PFSK-1 (cell line): ENCODE data around the gene HMCN2.

Experiments
- FOXP2 ChIP-seq: optimal IDR thresholded peaks from 2 replicates; pipeline ENCODE3; 2011; ENCODE audit warnings: borderline replicate concordance, control low read depth, inconsistent platforms; ENCODE audit not compliant: insufficient read depth; ENCODE audit errors: extremely low read length, extremely low read depth
- POLR2AphosphoS5 ChIP-seq: IDR thresholded peaks from 2 replicates; pipeline ENCODE4 v1.6.1; 2012; ENCODE audit warnings: low read depth, mild to moderate bottlenecking, control low read depth, low read length, moderate library complexity
- SIN3A ChIP-seq: IDR thresholded peaks from 2 replicates; pipeline ENCODE4 v1.6.1; 2012; ENCODE audit warnings: mild to moderate bottlenecking, low read length, moderate library complexity, borderline replicate concordance; ENCODE audit not compliant: insufficient read depth
- TAF1 ChIP-seq: IDR thresholded peaks from 2 replicates; pipeline ENCODE4 v1.6.1; 2012; ENCODE audit warnings: low read length, control low read depth, borderline replicate concordance; ENCODE audit not compliant: insufficient read depth
- TF ChIP-seq, protein P1 (sequence below), 2 experiments: IDR thresholded peaks; 2 replicates each; pipeline versions ENCODE4 v1.6.1 to v1.8.0; 2011 to 2012; ENCODE audit warnings: low read depth in 2 of 2, low read length in 2 of 2, control low read depth in 1 of 2, inconsistent platforms in 1 of 2, mild to moderate bottlenecking in 1 of 2, moderate library complexity in 1 of 2; ENCODE audit not compliant: insufficient read depth in 1 of 2

HMCN2 gene

DNA sequence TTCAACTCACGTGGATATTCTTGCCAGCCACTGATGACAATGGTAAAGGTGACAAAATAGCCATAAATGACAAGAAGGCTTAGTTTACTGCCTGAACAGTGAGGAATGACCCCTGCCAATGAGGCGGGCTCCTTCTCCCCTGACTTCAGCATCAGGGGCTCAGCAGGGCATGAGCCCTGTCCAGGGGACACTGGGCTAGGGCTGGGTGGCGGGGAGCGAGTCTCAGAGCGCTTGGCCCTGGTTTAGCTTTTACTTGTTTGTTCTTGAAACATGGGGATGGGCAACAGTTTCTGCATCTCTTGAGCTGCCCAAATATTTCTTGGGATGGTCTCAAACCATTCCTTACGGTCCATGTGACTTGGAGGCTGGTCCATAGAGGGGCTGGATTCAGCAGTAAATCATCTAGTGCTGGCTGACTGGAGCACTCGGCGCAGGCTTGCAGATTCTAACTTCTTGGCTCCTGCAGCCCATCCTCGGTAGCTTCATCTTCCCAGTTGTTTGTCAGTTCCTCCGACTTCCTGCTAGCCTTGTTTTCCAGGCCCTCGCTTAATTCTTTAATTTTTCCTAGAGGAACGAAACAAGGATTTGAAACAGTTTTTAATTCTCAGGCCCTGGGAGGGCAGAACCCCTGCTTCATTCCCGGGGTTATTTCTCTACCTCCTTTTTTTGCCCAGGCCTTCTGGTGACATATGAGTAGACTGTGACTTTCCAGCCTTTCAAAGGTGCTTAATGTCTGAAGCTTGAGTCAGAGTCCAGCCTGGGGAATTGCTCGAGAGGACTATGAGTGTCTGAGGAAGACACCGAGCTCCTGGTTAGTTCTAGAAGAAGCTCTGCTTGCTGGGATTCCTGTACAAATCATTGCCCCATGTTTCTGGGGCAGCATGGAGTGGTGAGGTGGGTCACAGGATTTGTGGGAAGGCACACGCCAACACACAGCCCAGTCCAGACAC is 4.5 kb upstream of the HMCN2 start:
- TF ChIP-seq SIN3A = no peak

DNA sequence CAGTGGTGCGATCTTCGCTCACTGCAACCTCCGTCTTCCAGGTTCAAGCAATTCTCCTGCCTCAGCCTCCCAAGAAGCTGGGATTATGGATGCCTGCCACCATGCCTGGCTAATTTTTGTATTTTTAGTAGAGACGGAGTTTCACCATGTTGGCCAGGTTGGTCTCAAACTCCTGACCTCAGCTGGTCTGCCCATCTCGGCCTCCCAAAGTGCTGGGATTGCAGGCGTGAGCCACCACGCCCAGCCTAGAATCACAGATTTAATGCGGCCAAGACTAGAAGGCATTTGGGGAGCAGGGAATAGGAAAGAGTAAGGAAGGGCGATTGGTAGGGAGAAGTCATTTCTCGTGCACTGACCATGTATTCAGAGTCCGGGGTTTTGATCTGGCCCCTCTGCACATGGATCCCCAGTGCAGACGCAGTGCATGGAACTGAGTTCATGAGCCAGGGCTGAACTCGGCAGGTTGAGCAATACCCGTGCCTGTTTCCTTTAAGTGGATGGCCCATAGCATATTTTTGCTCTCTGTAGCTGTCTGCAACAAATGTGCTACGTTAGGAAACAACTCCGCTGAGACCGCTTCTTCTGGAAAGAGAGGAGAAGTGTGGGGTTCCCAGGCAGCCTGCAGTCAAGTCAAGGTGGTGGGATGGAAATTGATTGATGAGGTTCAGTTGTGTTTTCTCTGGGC is 3.4 kb upstream of the HMCN2 start:
- TF ChIP-seq SIN3A (no peak), POLR2AphosphoS5 (no peak), TAF1 (no peak), FOXP2 (no peak)
- TF ChIP-seq, protein P1, sequence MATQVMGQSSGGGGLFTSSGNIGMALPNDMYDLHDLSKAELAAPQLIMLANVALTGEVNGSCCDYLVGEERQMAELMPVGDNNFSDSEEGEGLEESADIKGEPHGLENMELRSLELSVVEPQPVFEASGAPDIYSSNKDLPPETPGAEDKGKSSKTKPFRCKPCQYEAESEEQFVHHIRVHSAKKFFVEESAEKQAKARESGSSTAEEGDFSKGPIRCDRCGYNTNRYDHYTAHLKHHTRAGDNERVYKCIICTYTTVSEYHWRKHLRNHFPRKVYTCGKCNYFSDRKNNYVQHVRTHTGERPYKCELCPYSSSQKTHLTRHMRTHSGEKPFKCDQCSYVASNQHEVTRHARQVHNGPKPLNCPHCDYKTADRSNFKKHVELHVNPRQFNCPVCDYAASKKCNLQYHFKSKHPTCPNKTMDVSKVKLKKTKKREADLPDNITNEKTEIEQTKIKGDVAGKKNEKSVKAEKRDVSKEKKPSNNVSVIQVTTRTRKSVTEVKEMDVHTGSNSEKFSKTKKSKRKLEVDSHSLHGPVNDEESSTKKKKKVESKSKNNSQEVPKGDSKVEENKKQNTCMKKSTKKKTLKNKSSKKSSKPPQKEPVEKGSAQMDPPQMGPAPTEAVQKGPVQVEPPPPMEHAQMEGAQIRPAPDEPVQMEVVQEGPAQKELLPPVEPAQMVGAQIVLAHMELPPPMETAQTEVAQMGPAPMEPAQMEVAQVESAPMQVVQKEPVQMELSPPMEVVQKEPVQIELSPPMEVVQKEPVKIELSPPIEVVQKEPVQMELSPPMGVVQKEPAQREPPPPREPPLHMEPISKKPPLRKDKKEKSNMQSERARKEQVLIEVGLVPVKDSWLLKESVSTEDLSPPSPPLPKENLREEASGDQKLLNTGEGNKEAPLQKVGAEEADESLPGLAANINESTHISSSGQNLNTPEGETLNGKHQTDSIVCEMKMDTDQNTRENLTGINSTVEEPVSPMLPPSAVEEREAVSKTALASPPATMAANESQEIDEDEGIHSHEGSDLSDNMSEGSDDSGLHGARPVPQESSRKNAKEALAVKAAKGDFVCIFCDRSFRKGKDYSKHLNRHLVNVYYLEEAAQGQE (IDR thresholded peaks at IDR 0.05; ENCODE audit: insufficient read depth in 1 of 2, low read depth in 2 of 2, low read length in 2 of 2) = no peak

DNA sequence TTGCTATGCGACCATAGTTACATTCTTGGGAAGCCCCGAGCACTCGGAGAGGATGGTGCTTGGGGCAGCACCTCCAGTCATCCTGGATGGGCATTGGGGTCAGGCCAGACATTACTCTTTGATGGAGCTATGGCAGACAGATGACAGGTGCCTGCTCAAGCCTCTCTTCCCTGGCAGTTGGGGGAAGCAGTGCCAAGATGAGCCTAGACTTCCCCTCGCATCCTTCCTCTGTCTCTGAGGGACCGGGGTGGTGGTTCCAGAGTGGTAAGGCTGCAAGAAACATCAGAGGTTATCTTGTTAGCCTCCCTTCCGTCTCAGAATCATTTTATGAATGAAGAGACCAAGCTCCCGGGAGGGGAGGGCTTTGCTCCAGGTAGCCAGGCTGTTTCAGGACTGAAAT is 2.8 kb upstream of the HMCN2 start:
- TF ChIP-seq POLR2AphosphoS5 = no peak
- no peak for TF ChIP-seq FOXP2
- TF ChIP-seq TAF1 = no peak
- TF ChIP-seq, protein P1 (IDR thresholded peaks at IDR 0.05; ENCODE audit: insufficient read depth in 1 of 2, low read depth in 2 of 2, low read length in 2 of 2) = no peak
- no peak for TF ChIP-seq SIN3A

DNA sequence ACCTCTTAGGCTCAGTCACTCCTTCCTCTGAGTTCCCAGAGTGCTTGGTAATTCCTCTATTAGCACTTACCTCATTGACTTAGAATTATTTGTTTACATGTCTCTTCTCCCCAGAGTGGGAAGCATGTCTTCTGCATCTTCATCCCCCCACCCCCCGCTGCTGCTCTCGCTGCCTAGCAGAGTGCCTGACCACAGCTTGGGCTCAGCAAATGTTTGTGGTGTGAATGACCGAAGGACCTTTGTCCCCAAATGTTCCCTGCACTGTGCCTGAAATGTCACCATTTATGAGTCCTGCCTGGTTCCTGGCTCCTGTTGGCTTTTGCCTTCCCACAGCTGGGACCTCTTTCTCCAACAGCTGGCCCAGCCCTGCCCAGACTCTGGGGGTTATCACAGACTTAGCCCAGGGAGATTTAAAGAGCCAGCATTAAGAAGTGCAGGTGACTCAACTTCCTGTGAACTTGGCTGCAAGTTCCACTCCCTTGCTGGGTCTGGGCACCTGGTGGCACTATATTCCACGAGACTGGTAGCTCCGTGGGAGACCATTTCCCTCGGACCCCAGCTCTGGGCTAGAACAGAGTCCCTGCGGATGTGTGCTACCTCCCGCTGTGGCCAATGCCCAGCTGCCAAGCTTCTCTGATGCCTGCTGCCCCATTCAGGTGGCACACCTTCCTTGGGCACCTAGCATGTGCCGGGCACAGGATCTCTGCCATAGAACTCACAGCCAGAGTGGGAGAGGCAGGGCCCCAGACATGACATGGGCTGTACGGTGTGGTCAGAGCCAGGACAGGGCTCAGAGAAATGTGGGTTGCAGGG is 1.8 kb upstream of the HMCN2 start:
- TF ChIP-seq TAF1 (no peak), SIN3A (no peak), FOXP2 (no peak), POLR2AphosphoS5 (no peak)

DNA sequence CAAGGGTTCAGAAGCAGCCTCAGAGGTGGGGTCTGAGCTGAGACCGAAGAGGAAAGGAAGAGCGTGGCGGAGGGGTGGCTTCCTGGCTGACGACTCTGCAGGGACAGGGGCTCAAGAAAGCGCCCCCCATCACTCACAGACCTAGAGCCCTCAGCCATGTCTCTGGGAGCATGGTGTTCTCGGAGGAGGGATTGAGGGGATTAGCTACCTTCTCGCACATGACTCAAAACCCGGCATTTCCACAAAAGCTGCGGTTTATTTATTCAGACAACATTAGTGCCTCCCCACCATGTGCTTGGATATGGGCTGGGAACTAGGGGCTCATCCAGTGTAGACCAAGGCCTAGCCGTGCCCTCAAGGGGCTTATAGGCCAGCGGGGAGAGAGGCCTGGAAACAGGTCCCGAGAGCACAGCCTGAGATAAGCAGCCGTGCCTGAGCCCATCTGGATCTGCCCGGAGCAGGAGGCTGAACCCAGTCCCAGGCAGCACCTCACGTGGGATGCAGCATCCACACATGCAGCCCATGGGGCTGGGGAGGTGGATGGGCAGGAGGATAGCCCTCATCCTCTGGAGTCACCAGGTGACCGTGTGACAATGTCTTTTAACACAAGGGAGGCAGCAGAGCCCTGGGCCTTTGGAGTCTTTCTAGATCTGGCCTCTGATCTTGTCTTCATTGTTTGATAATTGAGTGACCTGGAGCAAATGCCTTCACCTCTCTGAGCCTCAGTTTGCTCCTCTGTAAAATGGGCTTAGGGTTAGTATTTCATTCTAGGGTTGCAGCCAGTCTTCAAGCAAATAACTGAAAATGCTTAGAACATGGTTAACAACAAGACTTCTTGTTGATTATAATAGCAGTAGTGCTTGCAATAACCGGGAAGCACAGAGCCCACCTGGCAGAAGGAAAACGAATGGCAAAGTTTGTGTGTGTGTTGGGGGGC is 878 bp upstream of the HMCN2 start:
- TF ChIP-seq TAF1 = no peak
- no peak for TF ChIP-seq SIN3A
- no peak for TF ChIP-seq POLR2AphosphoS5
- TF ChIP-seq FOXP2 = no peak
- TF ChIP-seq, protein P1 (IDR thresholded peaks at IDR 0.05; ENCODE audit: insufficient read depth in 1 of 2, low read depth in 2 of 2, low read length in 2 of 2) = no peak
